Suppressor macrophage (primary cell): ENCODE results near the gene G6PC1.
A peak's percentile ranks its signal among the peaks of the same experiment; 100 is the strongest.
"Not testable (repeated sequence)": the region's sequence is repeated elsewhere in the genome, so short reads cannot be mapped to it uniquely, and the experiment has no call there.

Experiments
- DNase-seq, 4 experiments: peaks; one replicate each; pipeline ENCODE4 v3.0.0-alpha.2; 2020 to 2022
- total RNA-seq, 17 experiments: gene quantifications; one replicate each; lab custom pipeline; 2026; ENCODE audit warnings: mixed read lengths in 6 of 17, inconsistent platforms in 3 of 17; lab: John Stamatoyannopoulos, UW

G6PC1 gene
- 0 to 0.88 (median 0.02) reads per million in 17 experiments for total RNA-seq

- peak in 2 of 4 experiments; percentile 23 to 42 for DNase-seq
Measured at GRCh38 chr17:42900460-42901331, at the start of gene G6PC1. TSS of gene G6PC1 (plus strand) at chr17:42900799. CDS start at chr17:42900877, 78 bp downstream.

GRCh38 chr17:42850954-42851353 lies 49.6 kb upstream of the G6PC1 start, which contains the start of gene AOC3:
TSS of gene AOC3 (plus strand) at chr17:42851199. CDS start at chr17:42851344, 145 bp downstream.
- no peak for DNase-seq

GRCh38 chr17:42851371-42852240 lies 49.0 kb upstream of the G6PC1 start:
- not testable (repeated sequence) for DNase-seq

GRCh38 chr17:42852351-42852750 lies 48.2 kb upstream of the G6PC1 start:
- DNase-seq, result no peak

DNA sequence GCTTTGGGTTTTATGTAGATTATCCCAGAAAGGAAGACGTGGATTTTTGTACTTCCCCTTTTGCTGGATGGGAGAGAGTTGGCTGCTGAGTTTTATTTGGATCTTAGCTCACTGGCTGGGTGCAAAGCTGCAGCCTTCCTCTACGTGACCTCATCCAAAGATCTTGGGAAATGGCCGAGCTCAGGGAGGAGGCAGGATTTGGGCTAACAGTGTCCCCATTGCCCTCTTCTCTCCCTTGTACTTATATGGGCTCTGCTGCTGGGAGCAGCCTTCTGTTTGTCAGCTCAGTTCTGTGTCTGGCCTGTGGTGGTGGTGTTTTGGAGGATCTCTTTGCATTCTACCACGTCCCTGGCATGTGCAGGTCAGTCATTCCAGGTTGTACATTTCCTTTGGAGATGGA lies 47.6 kb upstream of the G6PC1 start:
- peak; percentile 57 to 80 (median 62) for DNase-seq

- no peak for DNase-seq
Measured at GRCh38 chr17:42853597-42853967, 47.0 kb upstream of the G6PC1 start.

DNA sequence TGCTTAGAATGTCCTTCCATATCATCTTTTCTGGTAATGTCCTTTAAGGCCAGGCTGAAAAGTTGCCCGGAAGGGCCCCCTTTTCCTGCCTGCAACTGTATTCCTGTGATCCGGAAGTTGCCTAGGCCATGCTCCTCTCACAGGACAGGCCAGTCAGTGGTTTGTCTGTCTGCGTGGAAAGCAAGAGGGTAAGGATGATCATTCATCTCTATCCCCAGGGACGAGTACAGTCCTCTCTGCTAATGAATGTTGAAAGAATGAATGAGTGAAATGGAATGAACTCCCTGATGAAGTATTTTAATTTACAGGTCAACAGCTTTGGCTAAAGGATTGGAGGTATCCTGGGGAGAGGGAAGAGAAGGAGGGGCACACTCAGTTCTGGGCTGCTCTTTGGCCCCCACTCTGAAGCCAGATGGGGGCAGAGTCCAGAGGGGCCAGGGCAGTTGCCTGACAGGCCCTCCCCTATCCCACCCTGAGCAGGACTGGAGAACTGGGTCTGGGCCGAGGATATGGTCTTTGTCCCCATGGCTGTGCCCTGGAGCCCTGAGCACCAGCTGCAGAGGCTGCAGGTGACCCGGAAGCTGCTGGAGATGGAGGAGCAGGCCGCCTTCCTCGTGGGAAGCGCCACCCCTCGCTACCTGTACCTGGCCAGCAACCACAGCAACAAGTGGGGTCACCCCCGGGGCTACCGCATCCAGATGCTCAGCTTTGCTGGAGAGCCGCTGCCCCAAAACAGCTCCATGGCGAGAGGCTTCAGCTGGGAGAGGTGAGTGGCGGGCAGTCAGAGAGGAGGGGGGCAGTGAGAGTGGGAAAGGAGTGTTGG lies 46.4 kb upstream of the G6PC1 start:
- DNase-seq, result no peak

DNA sequence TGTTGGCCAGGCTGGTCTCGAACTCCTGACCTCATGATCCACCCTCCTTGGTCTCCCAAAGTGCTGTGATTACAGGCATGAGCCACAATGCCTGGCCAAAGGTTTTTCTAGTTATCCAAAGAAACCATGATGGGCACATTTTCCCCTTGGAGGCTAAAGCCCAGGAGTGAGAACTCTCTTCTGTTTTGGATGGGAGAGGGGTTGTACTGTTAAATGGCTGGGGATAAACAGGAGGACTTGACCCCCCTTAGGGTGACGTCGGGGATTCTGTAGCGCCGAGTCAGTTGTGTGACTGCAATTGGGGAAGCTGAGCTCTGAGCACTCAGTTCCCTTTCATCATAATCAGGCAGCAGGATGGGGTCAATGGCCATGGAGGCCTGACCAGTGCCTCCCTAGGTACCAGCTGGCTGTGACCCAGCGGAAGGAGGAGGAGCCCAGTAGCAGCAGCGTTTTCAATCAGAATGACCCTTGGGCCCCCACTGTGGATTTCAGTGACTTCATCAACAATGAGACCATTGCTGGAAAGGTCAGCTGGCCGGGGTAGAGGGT lies 45.5 kb upstream of the G6PC1 start:
- peak; percentile 68 to 81 (median 78) for DNase-seq

GRCh38 chr17:42856093-42856492 lies 44.5 kb upstream of the G6PC1 start:
- not testable (repeated sequence) for DNase-seq

GRCh38 chr17:42856516-42856915 lies 44.1 kb upstream of the G6PC1 start:
- DNase-seq, result not testable (repeated sequence)

- no peak for DNase-seq
Measured at GRCh38 chr17:42857389-42857788, 43.2 kb upstream of the G6PC1 start.

GRCh38 chr17:42865638-42866094 lies 34.9 kb upstream of the G6PC1 start:
- DNase-seq, result no peak

GRCh38 chr17:42866216-42866615 lies 34.4 kb upstream of the G6PC1 start:
- no peak for DNase-seq

DNA sequence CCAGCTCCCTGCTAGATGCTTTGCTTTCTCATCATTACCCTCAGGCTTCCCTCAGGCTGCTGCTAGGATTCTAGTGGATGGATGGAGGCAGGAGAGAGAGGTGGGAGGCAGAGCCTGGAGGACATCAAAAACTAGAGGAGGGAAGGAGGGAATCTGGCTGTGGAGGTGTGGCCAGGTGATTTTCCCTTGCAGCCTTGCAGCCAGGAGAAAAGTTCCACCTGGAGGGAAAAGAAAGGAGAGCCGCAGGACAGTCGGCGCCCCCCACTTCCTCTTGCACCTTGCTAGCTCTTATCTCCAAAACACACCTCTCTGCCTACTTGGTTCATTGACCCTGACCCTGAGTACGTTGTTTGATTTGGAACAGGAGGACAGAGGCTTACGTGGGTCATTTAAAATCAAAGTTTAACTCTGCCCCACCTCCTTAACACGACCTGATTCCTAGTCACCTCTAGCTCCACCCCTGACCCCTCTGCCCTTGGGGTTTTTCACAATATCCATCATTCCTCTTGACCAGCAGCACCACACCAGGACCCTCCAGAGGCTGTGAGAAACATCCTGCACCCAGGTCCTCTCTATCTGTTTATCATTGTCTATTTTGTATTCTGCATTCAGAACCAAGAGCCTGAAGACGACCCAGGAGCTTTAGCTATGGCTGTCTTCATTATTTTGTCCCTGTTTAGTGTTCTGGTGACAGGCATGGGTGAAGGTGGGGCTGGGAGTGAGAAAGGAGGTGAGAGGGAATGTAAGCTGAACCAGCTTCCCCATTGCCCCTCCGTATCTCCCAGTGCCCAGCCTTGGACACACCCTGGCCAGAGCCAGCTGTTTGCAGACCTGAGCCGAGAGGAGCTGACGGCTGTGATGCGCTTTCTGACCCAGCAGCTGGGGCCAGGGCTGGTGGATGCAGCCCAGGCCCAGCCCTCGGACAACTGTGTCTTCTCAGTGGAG lies 33.7 kb upstream of the G6PC1 start:
- no peak for DNase-seq

- DNase-seq, result not testable (repeated sequence)
Measured at GRCh38 chr17:42867694-42868261, 32.8 kb upstream of the G6PC1 start.

DNA sequence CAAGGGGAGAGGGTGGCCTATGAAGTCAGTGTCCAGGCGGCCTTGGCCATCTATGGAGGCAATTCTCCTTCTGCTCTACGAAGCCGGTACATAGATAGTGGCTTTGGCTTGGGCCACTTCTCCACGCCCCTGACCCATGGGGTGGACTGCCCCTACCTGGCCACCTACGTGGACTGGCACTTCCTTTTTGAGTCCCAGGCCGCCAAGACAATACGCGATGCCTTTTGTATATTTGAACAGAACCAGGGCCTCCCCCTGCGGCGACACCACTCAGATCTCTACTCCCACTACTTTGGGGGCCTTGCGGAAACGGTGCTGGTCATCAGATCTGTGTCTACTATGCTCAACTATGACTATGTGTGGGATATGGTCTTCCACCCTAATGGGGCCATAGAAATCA lies 32.3 kb upstream of the G6PC1 start:
- DNase-seq, result no peak

DNA sequence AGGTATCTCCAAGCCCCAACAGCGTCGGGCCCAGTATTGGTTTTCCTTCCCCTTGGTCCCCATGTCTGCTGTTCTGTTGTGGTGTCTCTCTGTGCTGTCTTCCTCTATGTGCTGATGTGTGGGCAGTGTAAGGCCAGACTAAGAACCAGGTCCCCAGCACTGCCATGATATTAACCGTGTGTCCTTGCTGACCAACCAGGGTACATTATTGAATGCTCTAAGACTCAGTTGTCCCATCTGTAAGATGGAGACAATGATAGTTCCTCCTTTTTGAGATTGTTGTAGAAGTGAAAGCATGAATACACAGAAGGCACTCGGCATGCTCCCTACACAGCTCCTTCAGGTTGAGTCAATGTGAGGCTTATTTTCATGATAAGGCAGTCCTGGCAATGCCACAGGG lies 29.0 kb upstream of the G6PC1 start:
- no peak for DNase-seq

GRCh38 chr17:42872251-42872965 lies 28.2 kb upstream of the G6PC1 start:
- DNase-seq, result no peak

DNA sequence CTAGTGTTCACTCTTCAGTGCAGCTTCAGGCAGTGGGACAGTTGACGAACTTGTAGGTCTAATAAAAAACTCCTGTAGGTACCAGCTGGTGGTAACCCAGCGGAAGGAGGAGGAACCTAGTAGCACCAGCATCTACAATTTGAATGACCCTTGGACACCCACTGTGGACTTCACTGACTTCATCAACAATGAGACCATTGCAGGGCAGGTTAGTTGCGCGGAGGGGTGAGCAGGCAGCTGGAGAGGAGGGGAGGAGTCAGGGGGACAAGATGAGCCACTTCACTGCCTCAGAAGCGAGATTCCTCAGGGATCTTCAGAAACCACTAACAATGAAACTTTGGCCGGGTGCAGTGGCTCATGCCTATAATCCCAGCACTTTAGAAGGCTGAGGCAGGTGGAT lies 27.3 kb upstream of the G6PC1 start:
- DNase-seq, result no peak
